GM19328 (cell line): Measurements from ENCODE around the gene CLEC16A.

Source experiments
- ATAC-seq: cut with Tn5 transposase; IDR thresholded peaks from one replicate; pipeline ENCODE4 v1.9.1; 2021; ENCODE audit warnings: mild to moderate bottlenecking, moderate library complexity; ENCODE audit not compliant: unreplicated experiment

CLEC16A gene

DNA sequence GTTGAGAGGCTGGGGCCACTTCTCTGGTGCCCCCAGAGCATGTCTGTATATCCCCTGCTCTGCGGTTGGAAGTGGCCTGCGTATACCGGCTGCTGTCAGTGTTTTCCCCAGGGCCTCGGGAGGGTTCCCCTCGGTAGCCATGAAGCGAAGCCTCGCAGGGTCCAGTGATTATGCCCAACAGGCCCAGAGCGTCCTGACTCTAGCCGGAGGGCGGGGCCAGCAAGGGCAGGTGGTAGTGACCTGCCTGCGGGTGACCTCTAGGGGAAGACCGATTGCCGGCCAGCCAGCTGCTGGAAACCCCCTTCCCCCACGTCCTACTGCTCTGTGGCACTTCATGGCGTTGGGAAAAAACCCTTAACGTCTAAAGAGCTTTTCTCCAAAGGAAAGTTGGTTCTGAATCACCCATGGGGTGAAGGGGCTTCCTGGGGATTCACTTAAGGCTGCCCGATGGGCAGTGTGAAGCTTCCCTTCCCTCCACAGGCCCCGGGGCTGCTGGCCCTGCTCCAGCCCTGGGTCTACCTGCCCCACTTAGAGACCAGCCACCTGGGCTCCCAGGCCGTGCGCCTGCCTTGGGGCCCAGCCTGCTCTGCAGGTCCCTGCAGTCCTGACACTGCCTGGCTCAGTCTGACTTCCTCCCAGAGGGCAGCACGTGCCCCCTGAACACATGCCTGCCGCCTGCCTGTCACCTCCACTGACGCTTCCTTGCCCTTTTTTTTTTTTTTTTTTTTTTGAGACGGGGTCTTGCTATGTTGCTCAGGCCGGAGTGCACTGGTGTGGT, 238.9 kb downstream of the CLEC16A start:
- no peak for ATAC-seq

DNA sequence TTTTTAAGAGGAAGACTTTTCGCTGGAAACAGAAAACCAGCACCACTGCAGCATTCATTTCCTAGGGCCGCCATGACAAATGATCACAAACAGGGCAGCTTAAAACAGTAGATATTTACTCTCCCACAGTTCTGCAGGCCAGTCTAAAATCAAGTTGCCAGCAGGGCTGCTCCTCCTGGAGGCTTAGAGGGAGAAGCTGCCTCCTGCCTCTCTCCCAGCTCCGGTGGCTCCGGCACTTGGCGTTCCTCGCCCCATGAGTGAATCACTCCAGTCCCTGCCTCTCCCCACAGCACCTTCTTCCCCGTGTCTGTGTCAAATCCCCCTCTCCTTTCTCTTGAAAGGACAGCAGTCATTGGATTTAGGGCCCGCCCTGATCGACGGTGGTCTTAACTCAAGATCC, 239.6 kb downstream of the CLEC16A start:
- ATAC-seq = no peak

DNA sequence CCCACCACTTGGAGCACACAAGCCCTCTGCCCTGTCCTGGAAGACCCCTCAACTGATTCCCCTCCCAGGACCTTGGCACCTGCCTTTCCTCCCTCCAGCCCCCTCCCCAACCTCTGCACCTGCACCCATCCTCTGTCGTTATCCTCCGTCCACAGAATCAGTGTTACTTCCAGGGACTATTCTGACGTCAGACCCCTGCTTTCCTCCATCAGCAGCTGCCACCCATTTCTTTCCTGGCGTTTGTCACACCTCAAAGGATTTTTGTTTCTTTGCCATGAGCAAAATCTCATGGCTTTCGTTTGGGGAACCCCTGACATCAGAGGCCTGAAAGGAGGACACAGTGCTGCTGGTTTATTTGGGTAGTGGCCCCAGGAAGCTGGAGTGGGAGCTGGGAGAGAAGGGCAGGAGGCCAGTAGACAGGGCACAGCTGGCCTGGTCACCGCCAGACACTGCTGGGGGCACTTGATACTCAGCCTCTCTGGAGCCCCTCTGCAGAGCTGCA, 243.2 kb downstream of the CLEC16A start:
- no peak for ATAC-seq

DNA sequence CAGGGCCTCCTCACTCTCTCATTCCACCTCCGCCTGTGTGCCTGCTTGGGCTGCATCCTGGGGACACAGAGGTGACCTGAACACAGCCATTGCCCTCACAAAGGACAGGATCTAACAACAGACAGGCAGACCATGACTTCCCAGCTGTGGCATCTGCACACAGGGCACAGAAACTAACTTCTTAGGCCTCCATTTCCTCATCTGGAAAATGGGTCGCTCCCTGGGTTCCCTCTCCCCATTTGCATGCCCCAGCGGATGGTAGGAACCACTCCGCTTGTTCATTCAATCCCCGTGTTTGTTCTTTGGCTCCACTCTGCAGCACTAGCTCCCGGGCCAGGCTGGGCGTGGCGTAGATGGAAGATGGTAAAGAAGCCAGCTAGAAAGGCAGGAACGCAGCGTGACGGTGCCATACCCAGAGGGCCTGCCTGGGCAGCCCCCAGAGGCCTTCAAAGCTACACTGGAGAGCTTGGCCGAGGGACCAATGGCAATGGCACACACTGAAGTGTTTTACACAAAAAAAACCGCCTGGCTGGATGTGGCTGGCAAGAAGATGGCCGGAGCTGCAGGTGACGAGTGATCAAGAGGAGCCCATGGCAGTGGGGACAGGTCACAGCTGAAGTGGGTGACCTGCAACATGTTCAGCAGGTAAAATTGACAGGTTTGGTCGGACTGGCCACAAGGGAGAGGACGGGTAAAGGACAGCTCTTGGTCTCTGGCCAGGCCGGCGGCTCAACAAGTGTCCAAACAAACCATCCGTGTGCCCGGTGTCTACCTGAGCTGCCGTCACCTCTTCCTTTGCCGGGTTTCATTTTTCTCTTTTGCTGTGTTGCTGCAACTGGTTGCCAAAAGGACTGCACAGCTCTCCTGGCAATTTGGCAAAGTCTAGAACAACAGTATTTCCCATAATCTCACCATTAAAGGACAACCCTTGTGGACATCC, 244.7 kb downstream of the CLEC16A start:
- ATAC-seq = no peak

DNA sequence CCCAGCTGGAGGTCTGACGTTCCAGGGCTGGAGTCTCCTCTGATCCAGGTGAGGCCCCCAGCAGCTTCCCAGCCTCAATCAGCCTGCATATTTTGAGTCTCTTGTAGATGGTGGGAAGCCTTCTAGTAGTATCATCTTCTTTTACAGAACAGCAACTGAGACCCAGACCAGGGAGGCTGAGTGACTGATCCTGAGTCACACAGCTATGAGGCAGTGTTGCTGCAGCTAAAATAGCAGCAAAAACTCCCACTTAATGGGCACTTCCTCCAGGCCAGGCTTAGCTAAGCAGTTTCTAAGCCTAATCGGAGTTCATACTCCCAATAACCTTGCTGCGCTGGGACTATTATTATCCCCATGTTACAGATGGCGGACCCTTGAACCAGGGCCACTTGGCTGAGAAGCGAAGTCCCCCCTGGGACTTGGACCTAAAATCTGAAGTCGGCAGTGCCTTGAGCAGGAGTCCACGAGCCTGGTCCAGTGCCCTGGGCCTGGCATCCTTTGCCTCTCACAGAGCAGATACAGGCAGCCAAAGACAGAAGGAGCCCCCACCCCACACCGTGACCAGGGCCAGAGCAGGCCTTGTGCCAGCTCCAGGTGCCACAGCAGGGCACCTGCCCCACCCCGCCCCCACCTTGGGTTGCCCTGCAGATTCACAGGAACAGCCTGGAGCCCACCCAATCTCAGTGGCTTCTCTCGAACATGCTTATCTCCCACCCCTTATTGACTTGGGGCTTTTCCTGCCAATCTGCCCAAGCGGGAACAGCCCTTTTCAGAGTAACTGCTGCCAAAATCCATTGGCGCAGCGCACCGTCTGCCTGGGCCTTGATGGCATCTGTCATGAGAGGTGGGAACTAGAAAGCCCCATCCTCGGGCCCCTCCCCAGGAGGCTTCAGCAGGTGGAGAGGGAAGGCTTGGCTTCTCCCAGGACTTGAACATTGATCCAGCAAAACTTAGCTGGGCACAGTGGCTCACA, 246.5 kb downstream of the CLEC16A start:
- ATAC-seq = no peak

DNA sequence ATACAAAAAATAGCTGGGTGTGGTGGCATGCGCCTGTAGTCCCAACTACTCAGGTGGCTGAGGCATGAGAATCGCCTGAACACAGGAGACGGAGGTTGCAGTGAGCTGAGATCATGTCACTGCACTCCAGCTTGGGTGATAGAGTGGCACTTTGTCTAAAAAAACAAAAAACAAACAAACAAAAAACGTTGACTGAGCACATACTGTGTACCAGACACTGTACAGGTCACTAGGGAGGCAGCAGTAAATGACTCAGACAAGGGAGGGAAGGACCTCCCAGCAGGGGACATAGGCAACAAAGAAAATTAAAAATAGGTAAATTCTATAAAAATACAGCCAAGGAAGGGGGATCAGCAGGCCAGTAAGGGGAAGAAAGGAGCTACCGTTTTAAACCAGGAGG, 247.3 kb downstream of the CLEC16A start:
- ATAC-seq = no peak

DNA sequence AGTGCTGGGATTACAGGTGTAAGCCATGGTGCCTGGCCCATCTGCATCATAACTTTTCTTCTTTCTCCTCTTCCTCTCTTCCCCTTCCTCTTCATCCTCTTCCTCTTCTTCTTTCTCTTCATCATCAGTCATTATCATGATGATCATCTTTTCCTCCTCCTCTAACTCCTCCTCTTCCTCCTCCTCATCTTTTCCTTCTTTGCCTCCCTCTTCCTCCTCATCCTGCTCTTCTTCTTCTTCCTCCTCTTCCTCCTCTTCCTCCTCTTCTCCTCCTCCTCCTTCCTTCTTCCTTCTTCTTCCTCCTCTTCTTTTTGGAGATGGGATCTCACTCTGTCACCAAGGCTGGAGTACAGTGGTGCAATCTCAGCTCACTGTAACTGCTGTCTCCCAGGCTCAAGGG, 249.1 kb downstream of the CLEC16A start:
- no peak for ATAC-seq

DNA sequence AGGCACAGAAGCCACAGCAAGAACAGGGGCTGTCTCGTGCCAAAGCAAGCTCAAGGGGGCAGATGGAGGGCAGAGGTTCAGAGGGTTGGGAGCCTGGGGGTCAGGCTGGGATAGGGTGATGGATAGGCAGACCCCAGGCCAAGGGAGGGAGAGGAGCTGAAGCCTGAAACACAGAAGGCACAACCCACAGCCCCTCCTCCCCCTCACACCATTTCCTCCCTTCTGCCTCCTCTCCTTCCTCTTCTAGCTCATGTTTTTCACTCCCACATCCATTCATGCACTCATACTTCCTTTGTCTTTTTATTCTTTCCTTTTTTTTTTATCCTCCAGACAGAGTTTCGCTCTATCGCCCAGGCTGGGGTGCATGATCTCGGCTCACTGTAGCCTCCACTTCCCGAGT, 250.5 kb downstream of the CLEC16A start:
- ATAC-seq = no peak

DNA sequence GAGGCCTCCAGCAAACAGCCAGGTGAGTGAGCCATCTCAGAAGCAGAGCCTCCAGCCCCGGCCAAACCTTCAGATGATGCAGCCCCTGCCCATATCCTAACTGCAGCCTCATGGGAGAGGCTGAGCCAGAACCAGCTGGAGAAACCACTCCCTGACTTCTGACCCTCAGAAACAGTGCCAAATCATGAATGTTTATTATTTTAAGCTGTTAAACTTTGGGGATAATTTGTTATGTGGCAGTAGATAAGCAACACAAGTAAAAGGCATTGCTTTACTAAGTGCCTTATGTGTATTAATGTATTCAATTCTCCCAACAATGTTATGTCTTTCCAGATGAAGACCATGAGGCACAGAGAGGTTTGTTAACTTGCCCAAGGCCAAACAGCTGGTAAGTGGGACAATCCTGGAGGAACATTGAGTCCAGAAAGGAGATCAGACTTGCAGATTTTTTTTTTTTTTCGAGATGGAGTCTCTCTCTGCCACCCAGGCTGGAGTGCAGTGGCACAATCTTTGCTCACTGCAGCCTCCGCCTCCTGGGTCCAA, 252.0 kb downstream of the CLEC16A start:
- no peak for ATAC-seq

DNA sequence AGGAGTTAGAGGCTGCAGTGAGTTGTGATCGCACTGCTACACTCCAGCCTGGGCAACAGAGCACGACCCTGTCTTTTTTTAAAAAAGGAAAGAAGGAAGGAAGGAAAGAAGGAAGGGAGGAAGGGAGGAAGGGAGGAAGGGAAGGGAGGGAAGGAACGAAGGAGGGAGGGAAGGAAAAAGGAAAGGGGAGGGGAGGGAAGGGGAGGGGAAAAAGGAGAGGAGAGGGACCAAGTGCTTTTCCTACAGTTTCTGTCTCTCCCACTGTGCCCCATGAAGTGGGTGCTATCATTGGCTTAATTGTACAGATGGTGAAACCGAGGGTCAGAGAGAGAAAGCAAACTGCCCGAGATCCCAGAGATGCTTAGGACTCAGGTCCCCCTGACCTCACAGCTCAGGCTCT, 254.0 kb downstream of the CLEC16A start:
- no peak for ATAC-seq

DNA sequence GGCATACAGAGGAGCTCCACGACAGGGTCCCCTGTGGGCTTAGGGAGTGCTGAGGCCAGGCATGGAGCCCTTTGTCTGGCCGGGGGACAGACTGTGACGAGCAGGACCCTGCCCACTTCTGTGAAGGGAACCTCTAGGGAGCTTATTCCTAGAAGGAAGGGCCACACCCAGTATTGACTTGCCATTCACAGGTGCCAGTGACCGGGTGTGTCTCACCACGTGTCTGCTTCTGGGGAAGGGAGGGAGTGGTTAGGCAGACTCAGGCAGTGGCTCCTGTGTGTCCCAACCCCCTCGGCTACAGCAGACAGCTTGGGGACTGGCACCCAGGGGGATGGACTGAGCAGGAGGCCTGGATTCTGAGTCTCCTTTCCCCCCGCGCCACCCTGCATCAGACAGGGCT, 254.5 kb downstream of the CLEC16A start:
- no peak for ATAC-seq

DNA sequence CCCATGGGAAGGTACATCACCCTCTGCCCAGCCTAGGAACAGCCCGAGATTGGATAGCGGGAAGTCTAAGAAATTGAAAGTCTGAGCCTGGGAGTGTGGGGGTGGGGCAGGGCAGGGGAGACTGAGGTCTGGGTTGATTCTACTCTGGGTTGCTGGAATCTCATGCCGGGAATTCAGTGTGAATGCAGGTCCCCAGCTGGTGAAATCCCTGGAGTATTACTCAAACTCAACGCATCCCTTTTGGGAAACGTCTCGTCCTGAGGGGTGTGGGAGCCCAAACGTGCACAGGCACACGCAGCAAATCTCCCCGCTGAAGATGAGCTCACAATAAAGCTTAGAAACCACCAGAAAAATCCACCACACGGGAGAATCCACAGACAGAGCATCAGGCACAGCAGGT, 256.2 kb downstream of the CLEC16A start:
- ATAC-seq = no peak

DNA sequence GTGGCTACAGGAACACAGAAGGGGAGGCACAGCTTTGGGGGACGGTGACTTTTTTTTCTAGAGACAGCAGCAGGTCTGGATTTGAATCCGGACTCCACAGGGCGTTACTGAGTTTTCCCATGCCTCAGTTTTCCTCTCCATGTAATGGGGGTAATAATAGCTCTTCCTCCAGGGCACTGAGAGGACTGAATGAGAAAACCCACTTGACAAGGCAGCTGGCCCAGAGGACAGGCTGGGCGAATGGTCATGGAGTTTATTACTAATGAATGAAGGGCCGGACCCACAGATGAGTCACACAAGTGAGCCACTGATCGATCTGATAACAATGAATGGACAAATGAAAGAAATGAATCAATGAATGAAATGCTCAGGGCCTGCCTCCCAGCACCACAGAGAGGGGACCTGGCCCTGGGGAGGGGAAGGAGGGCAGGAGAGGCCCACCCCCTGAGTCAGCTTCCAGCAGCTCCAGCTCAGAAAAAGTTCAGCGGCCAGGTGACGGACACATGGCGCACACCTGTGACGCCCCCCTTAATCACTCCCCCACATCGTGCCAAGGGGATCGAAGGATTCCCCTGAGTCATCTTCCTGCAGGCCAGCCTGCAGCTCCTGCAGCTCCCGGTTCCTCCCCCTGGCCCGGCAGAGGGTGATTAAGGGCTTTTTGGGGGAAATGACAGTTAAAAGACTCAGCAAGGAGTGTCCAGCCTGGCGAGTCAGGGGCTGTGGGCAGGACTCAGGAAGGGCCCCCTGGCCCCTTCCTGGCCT, 257.3 kb downstream of the CLEC16A start:
- no peak for ATAC-seq

DNA sequence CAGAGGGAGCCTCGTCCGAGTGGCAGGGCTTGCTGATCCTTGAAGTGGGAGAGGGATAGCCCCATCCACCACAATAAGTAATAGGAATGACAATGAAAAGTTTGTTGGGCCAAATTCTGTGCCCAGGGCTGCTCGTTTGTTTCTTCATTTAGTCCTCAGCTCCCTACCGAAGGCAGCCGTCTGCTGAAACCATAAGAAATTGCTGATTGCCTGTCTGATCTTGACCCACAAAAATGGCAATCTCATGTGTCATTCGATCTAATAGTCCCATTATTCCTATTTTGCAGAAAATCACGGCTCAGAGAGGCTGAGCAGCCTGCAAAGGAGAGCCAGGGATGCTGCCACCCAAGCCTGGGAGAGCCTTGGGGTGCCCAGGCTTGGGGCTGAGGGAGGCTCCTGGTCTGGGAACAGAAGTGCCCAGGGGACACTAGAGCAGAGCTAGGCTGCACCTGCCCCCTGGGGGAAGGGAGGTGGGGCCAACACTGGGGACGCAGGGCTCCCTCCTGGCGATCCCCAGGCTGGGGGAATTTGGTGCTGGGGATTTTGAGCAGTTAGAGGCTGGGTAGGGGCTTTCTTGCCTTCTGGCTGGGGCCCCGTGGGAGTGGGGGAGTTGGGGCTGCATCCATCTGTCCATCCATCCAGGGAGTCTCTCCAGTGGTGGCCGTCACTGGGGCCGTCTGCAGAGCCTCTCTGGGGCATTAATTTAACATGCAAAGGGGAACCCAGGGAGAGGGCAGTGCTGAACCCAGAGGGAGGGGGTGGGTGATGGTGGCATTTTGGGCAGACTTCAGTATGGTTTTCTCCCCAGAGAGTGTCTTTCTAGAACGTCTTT, 258.1 kb downstream of the CLEC16A start:
- no peak for ATAC-seq

DNA sequence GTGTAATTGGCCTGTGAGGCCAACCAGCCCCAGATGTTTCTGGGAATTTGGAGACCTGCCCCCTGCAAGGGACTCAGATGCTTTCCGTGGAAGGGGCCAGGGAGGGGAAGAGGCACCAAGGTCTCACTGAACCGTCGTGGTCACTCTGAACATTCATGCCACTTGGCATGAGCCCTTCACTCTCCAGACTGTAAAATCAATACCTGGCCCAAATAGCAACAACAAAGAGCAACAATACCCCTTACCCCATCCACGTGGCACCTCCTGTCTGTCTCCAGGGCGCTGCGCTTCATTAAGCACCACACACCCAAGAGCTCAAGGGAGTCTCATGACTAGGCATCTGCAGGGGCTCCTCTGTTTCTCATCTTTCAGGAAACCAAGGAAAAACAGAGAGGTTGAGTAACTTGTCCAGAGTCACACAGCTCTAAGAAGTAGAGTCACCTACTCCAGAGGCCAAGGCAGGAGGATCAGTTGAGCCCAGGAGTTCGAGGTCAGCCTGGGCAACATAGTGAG, 258.8 kb downstream of the CLEC16A start:
- no peak for ATAC-seq

DNA sequence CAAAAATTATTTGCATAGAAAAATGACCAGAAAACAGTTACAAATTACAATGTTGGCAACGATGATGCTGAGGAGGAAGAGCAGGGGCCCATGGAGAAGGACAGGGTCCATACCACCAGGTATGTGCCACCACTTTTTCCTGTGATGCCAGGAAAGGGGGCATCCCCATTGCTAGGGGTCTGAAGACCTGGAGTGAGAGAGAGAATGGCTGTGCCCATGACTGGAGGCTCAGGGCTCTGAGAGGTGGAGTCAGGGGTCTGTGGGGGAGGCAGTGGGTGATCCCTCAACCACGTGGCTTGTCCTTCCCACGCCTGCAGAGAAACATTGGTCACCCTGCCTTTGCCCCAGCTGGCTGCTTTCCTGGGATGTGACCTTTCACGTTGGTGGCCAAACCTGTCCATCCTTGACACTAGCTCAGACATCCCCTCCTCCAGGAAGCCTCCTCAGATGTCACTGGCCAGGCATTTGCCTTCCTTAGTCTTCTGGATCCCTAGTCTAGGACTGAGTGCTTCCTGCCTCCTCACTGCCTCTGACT, 260.2 kb downstream of the CLEC16A start:
- no peak for ATAC-seq

DNA sequence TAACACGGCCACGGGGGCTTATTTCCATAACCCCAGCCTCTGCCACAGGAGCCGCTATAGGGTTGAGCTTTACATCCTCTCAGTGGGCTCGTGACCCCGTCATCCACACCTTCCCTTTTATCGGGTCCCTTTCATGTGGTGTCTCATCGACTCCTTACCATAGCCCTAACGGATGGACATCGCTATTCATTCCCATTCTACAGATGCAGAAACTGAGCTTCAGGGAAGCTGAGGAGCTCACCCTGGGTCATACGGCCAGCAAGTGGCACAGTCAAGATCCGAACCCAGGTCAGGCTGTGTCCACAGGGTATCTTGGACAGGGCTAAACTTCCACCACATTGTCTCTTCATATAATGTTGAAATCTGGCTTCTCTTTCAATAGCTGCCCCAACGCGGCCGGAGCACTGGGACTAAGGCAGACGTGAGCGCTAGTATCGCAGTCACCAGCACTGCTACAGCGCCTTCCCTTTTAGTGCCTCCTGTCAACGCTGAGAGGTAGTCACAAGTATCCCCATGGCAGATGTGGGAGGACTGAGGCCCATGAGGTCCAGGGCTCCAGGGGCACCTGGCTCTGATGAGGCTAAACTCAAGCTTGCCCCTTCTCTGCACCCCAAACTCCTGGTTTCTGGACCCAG, 260.8 kb downstream of the CLEC16A start:
- ATAC-seq = no peak
